ENCODE measurements around the gene RBAK. TPM values are rescaled to one million over a fixed set of nuclear protein-coding genes. Genes with fewer than 3 reads are reported as not detected.
"Not testable (repeated sequence)": the region's sequence is repeated elsewhere in the genome, so short reads cannot be mapped to it uniquely, and the experiment has no call there.

The RBAK gene
- 8.7 TPM for total RNA-seq
- long read RNA-seq, full-length matches to known transcripts: 4 of 5 reads
- long read RNA-seq, partial matches to known transcripts: 0 of 5 reads
- long read RNA-seq, other reads (novel, unspliced or antisense): 1 of 5 reads

GRCh38 chr7:5045558-5046396 lies at the start of gene RBAK:
TSS of gene RBAK (plus strand) at chr7:5045860. CDS start at chr7:5048077, 2,217 bp downstream.
- ATAC-seq: peak; percentile 100

GRCh38 chr7:4996696-4997222 lies 48.9 kb upstream of the RBAK start:
- DNase-seq: no peak
- ATAC-seq: no peak
- intact Hi-C loops (cut with micrococcal nuclease): no loop called here

More at GRCh38 chr7:5045558-5046396, at the start of gene RBAK:
- intact Hi-C loops (cut with micrococcal nuclease): no loop called here
- DNase-seq: peak; percentile 97

GRCh38 chr7:4998244-4998643 lies 47.4 kb upstream of the RBAK start:
- intact Hi-C loops (cut with micrococcal nuclease): no loop called here
- no peak for DNase-seq
- ATAC-seq: no peak

- intact Hi-C loops (cut with micrococcal nuclease): no loop called here
- no peak for DNase-seq
- no peak for ATAC-seq
These were observed 46.8 kb upstream of the RBAK start for GRCh38 chr7:4998910-4999309.

- ATAC-seq (no peak), DNase-seq (no peak)
- intact Hi-C loops (cut with micrococcal nuclease): no loop called here
These were observed 46.2 kb upstream of the RBAK start for GRCh38 chr7:4999369-4999950.

- ATAC-seq: no peak
- no peak for DNase-seq
- intact Hi-C loops (cut with micrococcal nuclease): no loop called here
These were observed 44.7 kb upstream of the RBAK start for GRCh38 chr7:5001003-5001402.

GRCh38 chr7:5001911-5002310 lies 43.7 kb upstream of the RBAK start:
- intact Hi-C loops (cut with micrococcal nuclease): no loop called here
- ATAC-seq (no peak), DNase-seq (no peak)

GRCh38 chr7:5005066-5005465 lies 40.6 kb upstream of the RBAK start:
- DNase-seq: no peak
- intact Hi-C loops (cut with micrococcal nuclease): no loop called here
- ATAC-seq: no peak

GRCh38 chr7:5012985-5013384 lies 32.7 kb upstream of the RBAK start:
- ATAC-seq: no peak
- DNase-seq: no peak
- intact Hi-C loops (cut with micrococcal nuclease): no loop called here

- DNase-seq; ATAC-seq; intact Hi-C loops (cut with micrococcal nuclease): not testable (repeated sequence)
These were observed 29.7 kb upstream of the RBAK start for GRCh38 chr7:5015936-5016335.

- DNase-seq; ATAC-seq; intact Hi-C loops (cut with micrococcal nuclease): not testable (repeated sequence)
These were observed 28.0 kb upstream of the RBAK start for GRCh38 chr7:5017626-5018025.

GRCh38 chr7:5020098-5020497 lies 25.6 kb upstream of the RBAK start:
- DNase-seq (no peak), ATAC-seq (no peak)
- intact Hi-C loops (cut with micrococcal nuclease): no loop called here

- DNase-seq; ATAC-seq; intact Hi-C loops (cut with micrococcal nuclease): not testable (repeated sequence)
These were observed 24.6 kb upstream of the RBAK start for GRCh38 chr7:5020976-5021550.

- intact Hi-C loops (cut with micrococcal nuclease); ATAC-seq; DNase-seq: not testable (repeated sequence)
These were observed 22.0 kb upstream of the RBAK start for GRCh38 chr7:5023626-5024025.

GRCh38 chr7:5027796-5028410 lies 17.8 kb upstream of the RBAK start:
- ATAC-seq; intact Hi-C loops (cut with micrococcal nuclease); DNase-seq: not testable (repeated sequence)

- ATAC-seq; DNase-seq; intact Hi-C loops (cut with micrococcal nuclease): not testable (repeated sequence)
These were observed 12.5 kb upstream of the RBAK start for GRCh38 chr7:5033186-5033585.

GRCh38 chr7:5035276-5035675 lies 10.4 kb upstream of the RBAK start:
- DNase-seq: no peak
- no peak for ATAC-seq

GRCh38 chr7:5036446-5036845 lies 9.2 kb upstream of the RBAK start:
- intact Hi-C loops (cut with micrococcal nuclease): no loop called here
- ATAC-seq: no peak
- DNase-seq: no peak

More at GRCh38 chr7:5035276-5035675, 10.4 kb upstream of the RBAK start:
- intact Hi-C loops (cut with micrococcal nuclease): no loop called here

GRCh38 chr7:5041047-5041446 lies 4.6 kb upstream of the RBAK start:
- no peak for ATAC-seq
- intact Hi-C loops (cut with micrococcal nuclease): no loop called here

More at GRCh38 chr7:5041047-5041446, 4.6 kb upstream of the RBAK start:
- no peak for DNase-seq
